H9 (cell line): ENCODE data around the gene SPNS3. TPM values are rescaled to one million over a fixed set of nuclear protein-coding genes. Genes with fewer than 3 reads are reported as not detected.

Experiments
- DNase-seq: peaks from one replicate; pipeline ENCODE4 v3.0.0-alpha.2; 2017
- H2AFZ ChIP-seq: one replicate; pipeline ENCODE4 v1.6.1; 2013; ENCODE audit warnings: mild to moderate bottlenecking, low read length, control low read depth, moderate library complexity
- H2AK5ac ChIP-seq: 2 replicates; pipeline ENCODE4 v1.6.1; 2013; ENCODE audit warnings: low read length, control low read depth, mixed read lengths; ENCODE audit not compliant: insufficient read length
- H2BK120ac ChIP-seq: one replicate; pipeline ENCODE4 v1.6.1; 2013; ENCODE audit warnings: low read depth, mild to moderate bottlenecking, low read length, control low read depth, inconsistent platforms; ENCODE audit not compliant: poor library complexity, severe bottlenecking
- H2BK12ac ChIP-seq: 2 replicates; pipeline ENCODE4 v1.6.1; 2013; ENCODE audit warnings: low read length, control low read depth, mixed read lengths, low read depth; ENCODE audit not compliant: insufficient read length
- H2BK15ac ChIP-seq: 2 replicates; pipeline ENCODE4 v1.6.1; 2013; ENCODE audit warnings: low read depth, low read length, control low read depth
- H2BK20ac ChIP-seq: one replicate; pipeline ENCODE4 v1.6.1; 2013; ENCODE audit warnings: low read depth, mild to moderate bottlenecking, low read length, control low read depth, inconsistent platforms; ENCODE audit not compliant: poor library complexity, severe bottlenecking
- H2BK5ac ChIP-seq: 2 replicates; pipeline ENCODE4 v1.6.1; 2013; ENCODE audit warnings: low read length, control low read depth, mixed read lengths; ENCODE audit not compliant: insufficient read length
- H3K14ac ChIP-seq: 2 replicates; pipeline ENCODE4 v1.6.1; 2013; ENCODE audit warnings: low read length, control low read depth; ENCODE audit not compliant: insufficient read depth
- H3K18ac ChIP-seq: 2 replicates; pipeline ENCODE4 v1.6.1; 2013; ENCODE audit warnings: low read depth, mild to moderate bottlenecking, mixed read lengths, low read length, control low read depth; ENCODE audit not compliant: insufficient read length
- H3K23ac ChIP-seq: 2 replicates; pipeline ENCODE4 v1.6.1; 2013; ENCODE audit warnings: low read length, control low read depth, mixed read lengths, low read depth; ENCODE audit not compliant: insufficient read length
- H3K23me2 ChIP-seq: 2 replicates; pipeline ENCODE4 v1.6.1; 2013; ENCODE audit warnings: low read depth, mild to moderate bottlenecking, mixed read lengths, low read length, control low read depth; ENCODE audit not compliant: insufficient read length, poor library complexity, severe bottlenecking
- H3K27ac ChIP-seq: 2 replicates; pipeline ENCODE4 v1.5.1; 2013; ENCODE audit warnings: low read length, control low read depth, mixed read lengths, low read depth; ENCODE audit not compliant: insufficient read length
- H3K27me3 ChIP-seq: 2 replicates; pipeline ENCODE4 v1.6.1; 2013; ENCODE audit warnings: low read length, control low read depth, inconsistent platforms; ENCODE audit not compliant: insufficient read depth
- H3K4ac ChIP-seq: 2 replicates; pipeline ENCODE4 v1.6.1; 2013; ENCODE audit warnings: low read depth, mild to moderate bottlenecking, control low read depth, inconsistent platforms, low read length, moderate library complexity
- H3K4me1 ChIP-seq: 2 replicates; pipeline ENCODE4 v1.6.1; 2013; ENCODE audit warnings: low read length, control low read depth, inconsistent platforms; ENCODE audit not compliant: insufficient read depth
- H3K4me2 ChIP-seq: 2 replicates; pipeline ENCODE4 v1.6.1; 2013; ENCODE audit warnings: low read length, control low read depth, mixed read lengths; ENCODE audit not compliant: insufficient read length, insufficient read depth
- H3K56ac ChIP-seq: 2 replicates; pipeline ENCODE4 v1.6.1; 2013; ENCODE audit warnings: low read depth, mild to moderate bottlenecking, mixed read lengths, low read length, control low read depth; ENCODE audit not compliant: insufficient read length
- H3K79me1 ChIP-seq: 2 replicates; pipeline ENCODE4 v1.6.1; 2013; ENCODE audit warnings: low read depth, mild to moderate bottlenecking, moderate library complexity, low read length, control low read depth, inconsistent platforms; ENCODE audit not compliant: insufficient read depth, poor library complexity, severe bottlenecking
- H3K79me2 ChIP-seq: 2 replicates; pipeline ENCODE4 v1.6.1; 2013; ENCODE audit warnings: low read length, control low read depth, inconsistent platforms; ENCODE audit not compliant: insufficient read depth
- H3K9ac ChIP-seq: 2 replicates; pipeline ENCODE4 v1.6.1; 2013; ENCODE audit warnings: low read length, control low read depth, mixed read lengths; ENCODE audit not compliant: insufficient read length; ENCODE audit errors: extremely low read depth
- H3K9me3 ChIP-seq: one replicate; pipeline ENCODE4 v1.6.1; 2013; ENCODE audit warnings: low read depth, low read length, inconsistent platforms; ENCODE audit not compliant: control insufficient read depth
- H3T11ph ChIP-seq: one replicate; pipeline ENCODE4 v1.6.1; 2013; ENCODE audit warnings: mild to moderate bottlenecking, low read length, control low read depth, inconsistent platforms
- H4K20me1 ChIP-seq: one replicate; pipeline ENCODE4 v1.6.1; 2013; ENCODE audit not compliant: control insufficient read depth, insufficient read length, insufficient read depth
- H4K5ac ChIP-seq: 2 replicates; pipeline ENCODE4 v1.6.1; 2013; ENCODE audit warnings: low read depth, mild to moderate bottlenecking, mixed read lengths, low read length, control low read depth; ENCODE audit not compliant: insufficient read length
- H4K8ac ChIP-seq: replicated peaks from 2 replicates; pipeline ENCODE4 v1.6.1; 2013; ENCODE audit warnings: low read length, control low read depth, mixed read lengths, low read depth; ENCODE audit not compliant: insufficient read length
- H4K91ac ChIP-seq: 2 replicates; pipeline ENCODE4 v1.6.1; 2013; ENCODE audit warnings: low read depth, mild to moderate bottlenecking, moderate library complexity, mixed read lengths, low read length, control low read depth; ENCODE audit not compliant: insufficient read length
- H3K27ac Mint-ChIP-seq, 3 experiments: 2 replicates in 2 of 3; 3 replicates in 1 of 3; pipeline ENCODE4 v1.8.0; 2020 to 2021; ENCODE audit warnings: mixed read lengths in 3 of 3, mild to moderate bottlenecking in 1 of 3, moderate library complexity in 1 of 3
- H3K27me3 Mint-ChIP-seq: 2 replicates; pipeline ENCODE4 v1.8.0; 2021; ENCODE audit warnings: low read depth, mild to moderate bottlenecking, moderate library complexity, mixed read lengths
- H3K36me3 Mint-ChIP-seq, 3 experiments: 2 replicates in 2 of 3; 3 replicates in 1 of 3; pipeline ENCODE4 v1.8.0; 2020 to 2021; ENCODE audit warnings: low read depth in 3 of 3, mixed read lengths in 3 of 3; ENCODE audit not compliant: insufficient read depth in 1 of 3
- H3K4me1 Mint-ChIP-seq, 2 experiments: 2 replicates each; pipeline ENCODE4 v1.8.0; 2020; ENCODE audit warnings: mixed read lengths in 2 of 2
- H3K4me3 Mint-ChIP-seq, 2 experiments: 2 replicates in 1 of 2; 3 replicates in 1 of 2; pipeline ENCODE4 v1.8.0; 2020 to 2021; ENCODE audit warnings: mild to moderate bottlenecking in 2 of 2, mixed read lengths in 2 of 2, moderate library complexity in 1 of 2
- H3K9me3 Mint-ChIP-seq, 2 experiments: 2 replicates in 1 of 2; 3 replicates in 1 of 2; pipeline ENCODE4 v1.8.0; 2020; ENCODE audit warnings: mild to moderate bottlenecking in 2 of 2, mixed read lengths in 2 of 2, moderate library complexity in 1 of 2
- WGBS: extraction: QIAGEN DNeasy Blood & Tissue Kit; methylation state at CpG from one replicate; pipeline ENCODE4 v1.1.7; 2013; ENCODE audit warnings: missing lambda C conversion rate, low lambda C conversion rate, mixed read lengths; ENCODE audit not compliant: insufficient read length; ENCODE audit errors: extremely low coverage; 5-methylcytosine and 5-hydroxymethylcytosine counted together
- total RNA-seq: library from RNA; stranded (reverse); gene quantifications from 2 replicates; pipeline ENCODE4 v1.2.1, GENCODE V29; 2021
- TF ChIP-seq, protein P1 (sequence below): fragments of 200-600 bp; sonication (generic); conservative IDR thresholded peaks from 3 replicates; pipeline ENCODE4 v1.8.0; 2021; ENCODE audit warnings: antibody characterized with exemption, mild to moderate bottlenecking

The SPNS3 gene
- total RNA-seq, 1 experiment from 2014 or later, result not detected

DNA sequence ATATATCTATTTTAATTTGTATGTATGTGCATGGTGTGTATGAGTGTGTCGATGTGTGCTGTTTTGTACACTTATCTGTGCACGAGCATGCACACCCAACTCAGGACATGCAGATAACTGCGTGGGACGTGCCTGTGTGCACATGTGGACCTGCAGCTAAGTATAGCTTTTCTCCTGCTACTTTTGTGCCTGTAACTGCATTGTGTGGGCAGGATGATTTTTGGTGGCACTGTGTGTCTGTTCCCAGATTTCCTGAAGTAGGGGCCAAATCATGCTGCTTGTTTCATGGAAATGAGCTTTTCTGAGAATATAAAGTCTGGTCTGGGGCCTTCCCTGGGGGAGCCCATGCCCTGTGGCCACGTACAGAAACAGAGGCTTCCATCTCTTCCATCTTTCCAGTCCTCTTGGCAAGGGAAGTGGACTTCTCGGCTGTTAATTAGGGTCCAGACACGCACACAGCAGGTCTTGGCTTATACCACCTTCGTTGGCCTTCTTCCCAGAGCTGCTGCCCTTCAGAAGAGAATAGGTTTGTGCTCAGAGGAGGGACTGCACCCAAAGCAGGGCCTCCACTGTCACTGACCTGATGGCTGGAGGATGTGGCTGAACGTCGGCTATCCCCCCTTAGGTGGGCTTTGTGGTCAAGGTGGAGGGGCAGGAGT is 30.2 kb downstream of the SPNS3 start:
- no peak overlapping the region for H3K18ac ChIP-seq
- DNase-seq, result no peak
- Mint-ChIP-seq H3K36me3 (no peaks in the 10 kb centered on the region), H3K27ac (no peak overlapping the region), H3K27me3 (peaks cover 12% of the 10 kb centered on the region), H3K4me1 (no peaks in the 10 kb centered on the region), H3K9me3 (peaks cover 3 to 10% of the 10 kb centered on the region in 2 experiments; a peak in 3 of 5 replicates), H3K4me3 (no peak overlapping the region)
- H3K4me1 ChIP-seq, result no peaks in the 10 kb centered on the region
- no peak overlapping the region for H2BK5ac ChIP-seq
- WGBS, result no CpG with 5 or more reads among the region's 10 CpGs
- no peak overlapping the region for H4K5ac ChIP-seq
- no peak overlapping the region for H3K14ac ChIP-seq
- no peak overlapping the region for H3K23ac ChIP-seq
- H3K9me3 ChIP-seq, result no peaks in the 10 kb centered on the region
- no peak overlapping the region for H2BK15ac ChIP-seq
- no peak overlapping the region for H2AFZ ChIP-seq
- TF ChIP-seq, protein P1, sequence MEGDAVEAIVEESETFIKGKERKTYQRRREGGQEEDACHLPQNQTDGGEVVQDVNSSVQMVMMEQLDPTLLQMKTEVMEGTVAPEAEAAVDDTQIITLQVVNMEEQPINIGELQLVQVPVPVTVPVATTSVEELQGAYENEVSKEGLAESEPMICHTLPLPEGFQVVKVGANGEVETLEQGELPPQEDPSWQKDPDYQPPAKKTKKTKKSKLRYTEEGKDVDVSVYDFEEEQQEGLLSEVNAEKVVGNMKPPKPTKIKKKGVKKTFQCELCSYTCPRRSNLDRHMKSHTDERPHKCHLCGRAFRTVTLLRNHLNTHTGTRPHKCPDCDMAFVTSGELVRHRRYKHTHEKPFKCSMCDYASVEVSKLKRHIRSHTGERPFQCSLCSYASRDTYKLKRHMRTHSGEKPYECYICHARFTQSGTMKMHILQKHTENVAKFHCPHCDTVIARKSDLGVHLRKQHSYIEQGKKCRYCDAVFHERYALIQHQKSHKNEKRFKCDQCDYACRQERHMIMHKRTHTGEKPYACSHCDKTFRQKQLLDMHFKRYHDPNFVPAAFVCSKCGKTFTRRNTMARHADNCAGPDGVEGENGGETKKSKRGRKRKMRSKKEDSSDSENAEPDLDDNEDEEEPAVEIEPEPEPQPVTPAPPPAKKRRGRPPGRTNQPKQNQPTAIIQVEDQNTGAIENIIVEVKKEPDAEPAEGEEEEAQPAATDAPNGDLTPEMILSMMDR, result no peak
- H3K23me2 ChIP-seq, result no peaks in the 10 kb centered on the region
- H3K4ac ChIP-seq, result no peak overlapping the region
- no peaks in the 10 kb centered on the region for H3K79me1 ChIP-seq
- no peak overlapping the region for H3T11ph ChIP-seq
- no peak overlapping the region for H4K91ac ChIP-seq
- H3K27ac ChIP-seq, result no peak overlapping the region
- no peaks in the 10 kb centered on the region for H3K79me2 ChIP-seq
- no peaks in the 10 kb centered on the region for H4K20me1 ChIP-seq
- H2BK20ac ChIP-seq, result no peak overlapping the region
- H2AK5ac ChIP-seq, result no peak overlapping the region
- no peaks in the 10 kb centered on the region for H3K27me3 ChIP-seq
- H4K8ac ChIP-seq, result no peak overlapping the region
- no peak overlapping the region for H2BK120ac ChIP-seq
- H3K9ac ChIP-seq, result no peak overlapping the region
- H2BK12ac ChIP-seq, result no peak overlapping the region
- no peak overlapping the region for H3K4me2 ChIP-seq
- H3K56ac ChIP-seq, result no peak overlapping the region
